Endodermal cell (in vitro differentiated cells): ENCODE data around the gene CHAC2. TPM values are rescaled to one million over a fixed set of nuclear protein-coding genes. Genes with fewer than 3 reads are reported as not detected.
"Not testable (repeated sequence)": the region's sequence is repeated elsewhere in the genome, so short reads cannot be mapped to it uniquely, and the experiment has no call there.

Experiments used
- DNase-seq: peaks from one replicate; pipeline ENCODE4 v3.0.0-alpha.2; 2017
- H3K27ac ChIP-seq: 2 replicates; pipeline ENCODE4 v1.5.1; 2013; ENCODE audit warnings: mild to moderate bottlenecking, low read depth, low read length, moderate library complexity
- H3K27me3 ChIP-seq: 2 replicates; pipeline ENCODE4 v1.6.1; 2013; ENCODE audit warnings: mild to moderate bottlenecking, low read length, moderate library complexity; ENCODE audit not compliant: insufficient read depth, control insufficient read depth, poor library complexity, severe bottlenecking
- H3K36me3 ChIP-seq: 2 replicates; pipeline ENCODE4 v1.7.0; 2013; ENCODE audit warnings: mild to moderate bottlenecking, low read length, moderate library complexity; ENCODE audit not compliant: control insufficient read depth, insufficient read depth
- H3K4me1 ChIP-seq: one replicate; pipeline ENCODE4 v1.7.0; 2013; ENCODE audit warnings: low read length; ENCODE audit not compliant: control insufficient read depth, insufficient read depth
- H3K4me3 ChIP-seq: 2 replicates; pipeline ENCODE4 v1.5.1; 2013; ENCODE audit warnings: mild to moderate bottlenecking, low read length, moderate library complexity
- H3K9ac ChIP-seq: 2 replicates; pipeline ENCODE4 v1.6.1; 2013; ENCODE audit warnings: mild to moderate bottlenecking, low read length, moderate library complexity; ENCODE audit not compliant: poor library complexity, severe bottlenecking; ENCODE audit errors: extremely low read depth
- H3K9me3 ChIP-seq: 2 replicates; pipeline ENCODE4 v1.6.1; 2013; ENCODE audit warnings: mild to moderate bottlenecking, low read length, moderate library complexity; ENCODE audit not compliant: control insufficient read depth
- H3K27ac Mint-ChIP-seq: 2 replicates; pipeline ENCODE4 v1.8.0; 2020; ENCODE audit warnings: mixed read lengths
- H3K27me3 Mint-ChIP-seq: 2 replicates; pipeline ENCODE4 v1.8.0; 2021; ENCODE audit warnings: mild to moderate bottlenecking, mixed read lengths; ENCODE audit not compliant: insufficient read depth
- H3K36me3 Mint-ChIP-seq: 2 replicates; pipeline ENCODE4 v1.8.0; 2020; ENCODE audit warnings: low read depth, mixed read lengths
- H3K4me1 Mint-ChIP-seq: 2 replicates; pipeline ENCODE4 v1.8.0; 2020; ENCODE audit warnings: mixed read lengths
- H3K4me3 Mint-ChIP-seq: 2 replicates; pipeline ENCODE4 v1.8.0; 2020; ENCODE audit warnings: mild to moderate bottlenecking, moderate library complexity, mixed read lengths
- H3K9me3 Mint-ChIP-seq: 2 replicates; pipeline ENCODE4 v1.8.0; 2020; ENCODE audit warnings: mild to moderate bottlenecking, mixed read lengths
- CTCF ChIP-seq: fragments of 200-600 bp; sonication (generic); conservative IDR thresholded peaks from 2 replicates; pipeline ENCODE4 v1.5.0; 2021; ENCODE audit warnings: antibody characterized with exemption, mild to moderate bottlenecking
- WGBS, 2 experiments: methylation state at CpG; one replicate each; pipeline versions ENCODE4 v1.1.5 to v1.1.7; 2013; ENCODE audit warnings: missing lambda C conversion rate in 2 of 2, mixed read lengths in 1 of 2; ENCODE audit not compliant: insufficient coverage in 1 of 2, insufficient read length in 1 of 2; 5-methylcytosine and 5-hydroxymethylcytosine counted together
- total RNA-seq, 2 donors: library from RNA; stranded (reverse); fragmentation: NEBNext Ultra II Directional in 1 of 2; extraction: Animal tissue kit (Norgen Biotek cat#: 25700) in 1 of 2; gene quantifications; 2 replicates in 1 of 2; 3 replicates in 1 of 2; pipeline ENCODE4 v1.2.1, GENCODE V29; 2021

CHAC2 gene
- total RNA-seq, 2 donors from 2014 or later, result 3.6 to 4.8 TPM

- 89 to 95% methylated on average over 1 to 6 of the region's 6 CpGs for WGBS, 2 experiments
- Histone ChIP-seq H3K4me3 (no peak overlapping the region), H3K36me3 (peaks cover 20% of the 10 kb centered on the region), H3K9ac (no peak overlapping the region), H3K4me1 (peaks cover 5% of the 10 kb centered on the region), H3K27ac (no peak overlapping the region), H3K9me3 (no peaks in the 10 kb centered on the region), H3K27me3 (no peaks in the 10 kb centered on the region)
- H3K4me3 Mint-ChIP-seq, result no peak overlapping the region
- no peak for DNase-seq
- no peak for TF ChIP-seq CTCF
- H3K9me3 Mint-ChIP-seq, result no peaks in the 10 kb centered on the region
- H3K4me1 Mint-ChIP-seq, result peaks cover 11% of the 10 kb centered on the region
- H3K27ac Mint-ChIP-seq, result no peak overlapping the region
- peaks cover 5% of the 10 kb centered on the region for H3K36me3 Mint-ChIP-seq
- H3K27me3 Mint-ChIP-seq, result no peaks in the 10 kb centered on the region
Measured at GRCh38 chr2:53821810-53822209, 54.2 kb downstream of the CHAC2 start.

- H3K9me3 Mint-ChIP-seq, H3K27ac Mint-ChIP-seq, H3K27me3 ChIP-seq, H3K36me3 ChIP-seq, H3K9ac ChIP-seq, H3K27ac ChIP-seq, H3K4me3 Mint-ChIP-seq, H3K27me3 Mint-ChIP-seq, H3K4me3 ChIP-seq, H3K9me3 ChIP-seq, H3K4me1 ChIP-seq, H3K36me3 Mint-ChIP-seq: not testable (repeated sequence)
- DNase-seq, result peak; percentile 63
- WGBS, 2 experiments, result 73 to 94% methylated on average over 3 to 9 of the region's 9 CpGs
- H3K4me1 Mint-ChIP-seq, result peaks cover 14% of the 10 kb centered on the region
- TF ChIP-seq CTCF, result peak; percentile 56
Measured at GRCh38 chr2:53823639-53824038, 56.0 kb downstream of the CHAC2 start.

Other genes starting within 250 kb of the CHAC2 start
- gene ASB3, start 19.1 kb downstream of the CHAC2 start, total RNA-seq, result 10 to 100 TPM; 37.9 to 40.3 TPM
- 10 to 100 TPM; 33.4 to 38.4 TPM for gene ERLEC1, start 19.2 kb downstream of the CHAC2 start, total RNA-seq
- 1 to 10 TPM; 3.6 to 6.7 TPM for gene GPR75, start 92.2 kb downstream of the CHAC2 start, total RNA-seq
- gene PSME4, start 203.2 kb downstream of the CHAC2 start, total RNA-seq, result 100 to 1,000 TPM in 1 of 2 donors, 10 to 100 TPM in 1; 90.6 to 116 TPM